GM12872 (cell line): ENCODE measurements around the gene GEMIN5.
A peak's percentile ranks its signal among the peaks of the same experiment; 100 is the strongest.

ENCODE experiments used
- TF ChIP-seq, protein P1 (sequence below): IDR thresholded peaks from 3 replicates; pipeline ENCODE4 v1.5.1; 2011; ENCODE audit warnings: low read depth, mild to moderate bottlenecking, low read length, moderate library complexity; ENCODE audit not compliant: insufficient read depth

The GEMIN5 gene

DNA sequence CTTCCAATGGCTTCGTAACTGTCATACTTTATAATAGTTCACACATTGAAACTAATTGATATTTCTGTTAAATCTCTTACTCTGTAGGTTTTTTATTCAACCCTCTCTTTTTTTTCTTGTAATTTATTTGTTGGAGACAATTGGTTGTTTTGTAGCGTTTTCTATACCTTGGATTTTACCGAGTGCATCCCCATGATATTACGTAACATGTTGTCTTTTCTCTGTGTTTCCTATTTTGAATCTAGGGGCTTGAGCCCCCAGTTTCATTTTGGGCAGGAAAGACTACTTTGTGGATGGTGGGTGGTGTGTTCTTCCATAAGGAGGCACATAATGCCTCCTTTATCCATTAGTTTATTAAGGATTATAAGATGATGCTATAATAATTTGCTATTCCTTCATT, 10.3 kb upstream of the GEMIN5 start:
- TF ChIP-seq, protein P1, sequence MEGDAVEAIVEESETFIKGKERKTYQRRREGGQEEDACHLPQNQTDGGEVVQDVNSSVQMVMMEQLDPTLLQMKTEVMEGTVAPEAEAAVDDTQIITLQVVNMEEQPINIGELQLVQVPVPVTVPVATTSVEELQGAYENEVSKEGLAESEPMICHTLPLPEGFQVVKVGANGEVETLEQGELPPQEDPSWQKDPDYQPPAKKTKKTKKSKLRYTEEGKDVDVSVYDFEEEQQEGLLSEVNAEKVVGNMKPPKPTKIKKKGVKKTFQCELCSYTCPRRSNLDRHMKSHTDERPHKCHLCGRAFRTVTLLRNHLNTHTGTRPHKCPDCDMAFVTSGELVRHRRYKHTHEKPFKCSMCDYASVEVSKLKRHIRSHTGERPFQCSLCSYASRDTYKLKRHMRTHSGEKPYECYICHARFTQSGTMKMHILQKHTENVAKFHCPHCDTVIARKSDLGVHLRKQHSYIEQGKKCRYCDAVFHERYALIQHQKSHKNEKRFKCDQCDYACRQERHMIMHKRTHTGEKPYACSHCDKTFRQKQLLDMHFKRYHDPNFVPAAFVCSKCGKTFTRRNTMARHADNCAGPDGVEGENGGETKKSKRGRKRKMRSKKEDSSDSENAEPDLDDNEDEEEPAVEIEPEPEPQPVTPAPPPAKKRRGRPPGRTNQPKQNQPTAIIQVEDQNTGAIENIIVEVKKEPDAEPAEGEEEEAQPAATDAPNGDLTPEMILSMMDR: no peak

DNA sequence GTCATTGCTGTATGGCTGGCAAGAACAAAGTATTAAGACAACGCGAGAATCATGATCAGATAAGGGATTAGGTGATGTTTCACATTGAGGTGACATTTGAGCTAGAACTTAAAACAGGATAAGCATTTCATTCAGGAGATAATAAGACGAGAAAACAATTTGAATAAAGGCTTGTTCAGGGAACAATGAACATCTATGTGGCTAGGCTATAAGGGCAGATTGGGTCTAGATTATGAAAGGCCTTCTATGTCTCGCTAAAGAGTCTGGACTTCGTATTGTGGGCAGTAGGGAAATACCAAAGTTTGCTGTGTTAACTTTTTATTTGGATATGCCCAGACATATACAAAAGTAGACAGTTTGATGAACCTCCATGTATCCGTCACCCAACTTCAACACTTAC, 9.8 kb upstream of the GEMIN5 start:
- TF ChIP-seq, protein P1: no peak

DNA sequence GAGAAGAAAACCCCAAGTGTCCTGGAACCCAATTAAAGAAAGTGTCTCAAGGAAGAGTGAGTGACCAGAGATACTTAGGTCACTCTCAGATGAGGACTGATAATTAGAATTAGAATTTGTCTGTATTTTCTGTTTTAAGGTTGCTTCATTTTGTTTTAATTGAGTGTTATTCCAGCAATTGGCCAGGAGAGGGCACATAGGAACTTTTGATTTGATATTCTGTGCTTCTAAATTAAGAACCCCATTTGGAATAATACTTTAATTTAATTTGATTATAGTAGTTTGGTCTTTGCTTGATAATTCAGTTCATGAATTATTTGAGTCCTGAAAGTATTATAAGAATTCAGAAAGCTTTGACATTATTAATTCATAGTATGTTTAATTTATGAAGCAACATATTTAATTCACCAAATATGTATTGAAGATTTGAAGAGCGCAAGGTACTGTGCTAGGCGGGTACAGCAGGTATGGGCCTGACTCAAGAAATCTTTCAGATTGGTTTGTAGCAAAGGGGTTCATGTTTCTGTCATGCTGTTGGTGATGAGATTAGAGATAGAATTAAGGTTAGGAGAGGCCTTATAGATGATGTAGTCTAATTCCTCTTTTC, 7.8 kb upstream of the GEMIN5 start:
- TF ChIP-seq, protein P1: peak; percentile 51; the same call in 2 of the 3 replicates

DNA sequence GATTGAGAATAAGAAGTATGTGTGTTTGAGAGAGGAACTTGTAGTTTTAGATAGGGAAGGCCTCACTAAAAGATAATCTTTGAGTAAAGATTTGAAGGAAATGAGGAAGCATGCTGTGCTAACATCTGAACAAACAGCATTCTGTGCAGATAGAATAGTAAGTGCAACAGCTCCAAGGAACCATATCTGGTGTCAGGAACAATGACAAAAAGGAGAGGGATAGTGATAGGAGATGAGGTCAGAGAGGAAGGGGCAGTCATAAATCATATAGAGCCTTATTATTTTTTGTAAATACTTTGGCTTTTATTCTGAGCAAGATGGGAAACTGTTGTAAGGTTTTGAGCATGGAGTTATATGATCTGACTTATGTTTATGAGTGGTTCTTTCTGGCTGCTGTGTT, 6.7 kb upstream of the GEMIN5 start:
- TF ChIP-seq, protein P1: no peak

DNA sequence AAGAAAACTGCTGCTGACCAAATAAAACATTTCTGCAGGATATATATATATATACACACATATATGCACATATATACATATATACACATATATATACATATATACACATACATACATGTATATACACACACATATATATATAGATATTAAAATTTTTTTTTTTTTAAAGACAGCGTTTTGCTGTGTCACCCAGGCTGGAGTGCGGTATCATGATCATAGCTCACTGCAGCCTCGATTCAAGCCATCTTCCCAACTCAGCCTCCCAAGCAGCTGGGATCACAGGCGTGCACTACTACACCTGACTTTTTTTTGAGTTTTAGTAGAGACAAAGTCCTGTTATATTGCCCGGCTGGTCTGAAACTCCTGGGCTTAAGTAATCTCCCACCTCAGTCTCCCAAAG, 5.5 kb upstream of the GEMIN5 start:
- TF ChIP-seq, protein P1: no peak

DNA sequence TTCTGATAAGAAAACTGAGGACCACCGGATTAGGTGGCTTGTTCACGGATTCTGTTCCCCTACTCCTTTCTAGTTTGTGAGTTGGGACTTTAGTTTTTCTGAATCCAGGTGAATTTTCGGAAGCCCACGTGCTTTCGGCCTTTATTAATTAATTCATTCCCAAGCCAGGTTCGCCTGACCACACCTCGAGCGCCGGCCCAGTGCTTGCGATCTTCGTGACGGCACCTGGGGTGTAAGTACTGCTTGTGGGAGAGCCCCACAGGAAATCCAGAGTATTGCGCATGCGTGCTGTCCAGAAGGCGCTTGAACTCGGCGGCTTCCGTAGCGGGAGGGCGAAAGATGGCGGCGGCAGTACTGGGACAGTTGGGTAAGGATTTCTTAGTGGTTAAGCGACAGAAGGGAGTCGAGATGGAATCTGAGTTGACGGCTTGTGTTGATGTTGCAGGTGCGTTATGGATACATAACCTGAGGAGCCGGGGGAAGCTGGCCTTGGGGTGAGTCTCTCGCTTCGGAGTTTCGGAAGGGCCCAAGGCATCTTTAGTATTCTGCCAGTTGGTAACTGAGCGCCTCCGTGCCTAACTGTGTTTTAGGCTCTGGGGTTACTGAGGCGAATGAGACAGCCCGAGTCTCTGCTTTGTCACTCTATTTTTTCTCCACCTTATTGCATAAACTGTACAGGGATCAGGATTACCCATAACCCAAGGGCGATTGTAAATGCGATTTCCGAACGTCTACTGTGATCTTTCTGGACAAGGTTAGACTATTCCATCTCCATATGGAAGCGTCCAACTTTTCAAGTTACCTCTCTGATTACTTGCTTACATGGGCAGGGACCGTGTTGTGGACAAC, 3.0 kb upstream of the GEMIN5 start, which contains the start of gene MRPL22:
Gene MRPL22, plus strand, starts transcription at position 302 of the 849 bp plus-strand sequence. Its CDS starts 38 bp downstream, at position 340.
- TF ChIP-seq, protein P1: no peak

DNA sequence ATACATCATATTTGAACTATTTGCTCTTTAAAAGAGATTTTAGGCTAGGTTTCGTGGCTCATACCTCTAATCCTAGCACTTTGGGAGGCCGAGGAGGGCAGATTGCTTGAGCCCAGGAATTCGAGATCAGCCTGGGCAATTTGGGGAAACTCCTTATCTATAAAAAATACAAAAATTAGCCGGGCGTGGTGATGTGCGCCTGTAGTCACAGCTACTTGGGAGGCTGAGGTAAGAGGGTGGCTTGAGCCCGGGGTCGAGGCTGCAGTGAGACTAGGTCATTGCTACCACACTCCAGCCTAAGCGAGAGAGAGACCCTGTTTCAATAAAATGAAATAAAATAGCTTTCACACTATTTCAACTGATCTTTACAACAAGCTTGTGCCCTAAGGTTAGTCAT, 2.4 kb upstream of the GEMIN5 start:
- TF ChIP-seq, protein P1: no peak
